Activated naive CD8-positive, alpha-beta T cell treated with anti-CD3 and anti-CD28 coated beads for 36 hours (primary cell): ENCODE data around the gene SMARCD2. TPM values are rescaled to one million over a fixed set of nuclear protein-coding genes. Genes with fewer than 3 reads are reported as not detected.
"Not testable (repeated sequence)": the region's sequence is repeated elsewhere in the genome, so short reads cannot be mapped to it uniquely, and the experiment has no call there.

Experiments
- DNase-seq: peaks from one replicate; pipeline ENCODE4 v3.0.0; 2021
- H3K27ac Mint-ChIP-seq: one replicate; pipeline ENCODE4 v1.8.0; 2022; ENCODE audit warnings: mild to moderate bottlenecking, moderate library complexity, mixed read lengths
- H3K27me3 Mint-ChIP-seq: one replicate; pipeline ENCODE4 v1.8.0; 2022; ENCODE audit warnings: mild to moderate bottlenecking, mixed read lengths
- H3K36me3 Mint-ChIP-seq: one replicate; pipeline ENCODE4 v1.8.0; 2021; ENCODE audit warnings: mild to moderate bottlenecking, mixed read lengths
- H3K4me1 Mint-ChIP-seq: one replicate; pipeline ENCODE4 v1.8.0; 2021; ENCODE audit warnings: mixed read lengths
- H3K4me3 Mint-ChIP-seq: one replicate; pipeline ENCODE4 v1.8.0; 2022; ENCODE audit warnings: mild to moderate bottlenecking, moderate library complexity, mixed read lengths
- H3K9me3 Mint-ChIP-seq: one replicate; pipeline ENCODE4 v1.8.0; 2022; ENCODE audit warnings: mixed read lengths
- total RNA-seq, 2 experiments: library from RNA; stranded (reverse); gene quantifications; one replicate each; pipeline ENCODE4 v1.2.3, GENCODE V29; 2021

The SMARCD2 gene
- 10 to 100 TPM; 91.6 to 93.5 TPM for total RNA-seq

- H3K36me3 Mint-ChIP-seq = peaks cover 11% of the 10 kb centered on the region
- peaks cover 28% of the 10 kb centered on the region for H3K4me1 Mint-ChIP-seq
- no peaks in the 10 kb centered on the region for H3K27me3 Mint-ChIP-seq
- peak; percentile 99 for DNase-seq
- peak within 1 kb of the TSS; percentile 90 for H3K4me3 Mint-ChIP-seq
- peak within 1 kb of the TSS; percentile 93 for H3K27ac Mint-ChIP-seq
- H3K9me3 Mint-ChIP-seq = peaks cover 2% of the 10 kb centered on the region
Observed at GRCh38 chr17:63842540-63843386, at the start of gene SMARCD2. Gene SMARCD2 (minus strand): TSS chr17:63842685. CDS start chr17:63842674, 11 bp downstream.

GRCh38 chr17:63889026-63889848 is 46.8 kb upstream of the SMARCD2 start:
- H3K36me3 Mint-ChIP-seq, DNase-seq, H3K4me1 Mint-ChIP-seq, H3K27ac Mint-ChIP-seq, H3K9me3 Mint-ChIP-seq, H3K4me3 Mint-ChIP-seq, H3K27me3 Mint-ChIP-seq: not testable (repeated sequence)

- not testable (repeated sequence) for H3K4me1 Mint-ChIP-seq, H3K27me3 Mint-ChIP-seq, H3K36me3 Mint-ChIP-seq
Observed at GRCh38 chr17:63885119-63885518, 42.6 kb upstream of the SMARCD2 start.

GRCh38 chr17:63882626-63883126 is 40.2 kb upstream of the SMARCD2 start:
- H3K9me3 Mint-ChIP-seq, H3K4me1 Mint-ChIP-seq, H3K36me3 Mint-ChIP-seq, DNase-seq, H3K27me3 Mint-ChIP-seq, H3K4me3 Mint-ChIP-seq: not testable (repeated sequence)
- peak overlapping the region; percentile 31 for H3K27ac Mint-ChIP-seq

More at GRCh38 chr17:63885119-63885518, 42.6 kb upstream of the SMARCD2 start:
- H3K27ac Mint-ChIP-seq, DNase-seq, H3K4me3 Mint-ChIP-seq, H3K9me3 Mint-ChIP-seq: not testable (repeated sequence)

DNA sequence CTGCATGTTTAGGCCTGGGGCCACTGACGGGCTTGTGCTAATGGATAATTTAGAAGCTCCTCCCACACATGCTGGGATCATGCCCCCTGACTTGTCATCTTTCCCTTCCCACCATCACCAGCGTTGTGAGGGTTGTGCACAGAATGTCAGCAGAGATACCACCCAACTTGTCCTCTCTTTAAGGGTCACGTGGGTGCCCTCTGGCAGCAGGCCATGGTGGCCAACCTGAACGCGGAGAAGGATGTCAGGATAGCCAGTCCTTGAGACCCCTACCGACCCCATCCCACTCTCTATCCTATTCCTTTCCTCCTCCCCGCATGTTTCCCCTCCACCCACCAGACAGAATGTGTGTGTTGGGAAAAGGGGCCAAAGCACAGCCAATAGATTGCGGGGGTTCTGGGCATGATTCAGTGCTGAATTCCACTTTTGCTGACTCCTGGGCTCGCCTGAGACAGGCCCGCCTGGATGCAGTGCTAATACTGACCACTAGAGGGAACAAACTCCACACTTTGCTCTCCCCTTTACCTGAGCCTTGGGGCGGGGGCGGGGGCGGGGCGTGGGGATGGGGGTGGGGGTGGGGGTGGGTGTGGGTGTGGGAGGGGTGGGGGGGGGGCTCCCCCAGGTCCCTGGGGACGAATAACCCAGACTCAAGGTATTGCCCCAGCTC is 39.6 kb upstream of the SMARCD2 start, which contains the start of gene GH2:
GH2 (minus strand) TSS at position 10 of the 667 bp plus-strand sequence. CDS start 143 bp downstream, outside the sequence.
- no peak within 1 kb of the TSS for H3K4me3 Mint-ChIP-seq
- H3K36me3 Mint-ChIP-seq = no peaks in the 10 kb centered on the region
- peak; percentile 53 for DNase-seq
- H3K9me3 Mint-ChIP-seq = no peaks in the 10 kb centered on the region
- H3K4me1 Mint-ChIP-seq = peaks cover 2% of the 10 kb centered on the region
- H3K27ac Mint-ChIP-seq = peak within 1 kb of the TSS; percentile 31
- H3K27me3 Mint-ChIP-seq = peaks cover 4% of the 10 kb centered on the region

- not testable (repeated sequence) for H3K4me3 Mint-ChIP-seq, DNase-seq, H3K9me3 Mint-ChIP-seq, H3K36me3 Mint-ChIP-seq, H3K27ac Mint-ChIP-seq, H3K4me1 Mint-ChIP-seq, H3K27me3 Mint-ChIP-seq
Observed at GRCh38 chr17:63881337-63881736, 38.9 kb upstream of the SMARCD2 start.

GRCh38 chr17:63880706-63881105 is 38.2 kb upstream of the SMARCD2 start:
- peaks cover 2% of the 10 kb centered on the region for H3K4me1 Mint-ChIP-seq
- DNase-seq = no peak
- H3K4me3 Mint-ChIP-seq = no peak overlapping the region
- no peaks in the 10 kb centered on the region for H3K9me3 Mint-ChIP-seq
- no peaks in the 10 kb centered on the region for H3K36me3 Mint-ChIP-seq
- H3K27ac Mint-ChIP-seq = no peak overlapping the region
- peaks cover 4% of the 10 kb centered on the region for H3K27me3 Mint-ChIP-seq

DNA sequence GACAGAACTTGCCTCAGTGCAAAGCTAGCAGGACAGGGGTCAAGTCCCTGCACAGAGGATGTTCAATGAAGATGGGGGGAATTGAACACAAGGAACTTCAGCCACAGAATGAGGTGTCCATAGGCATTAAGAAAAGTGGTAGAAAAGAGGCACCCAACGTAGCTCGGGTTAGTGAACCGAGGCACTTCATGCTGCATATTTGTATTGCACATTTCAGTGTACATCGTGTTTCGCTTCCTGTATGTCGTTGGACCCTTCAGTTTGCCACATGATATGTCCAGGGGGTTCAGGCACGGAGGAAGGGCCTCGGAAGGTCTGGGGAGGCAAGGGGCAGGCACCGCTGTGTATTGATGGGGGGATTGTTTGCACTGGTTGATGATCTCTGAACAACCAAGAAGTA is 35.9 kb upstream of the SMARCD2 start:
- H3K4me3 Mint-ChIP-seq, DNase-seq, H3K27ac Mint-ChIP-seq, H3K36me3 Mint-ChIP-seq, H3K9me3 Mint-ChIP-seq, H3K4me1 Mint-ChIP-seq, H3K27me3 Mint-ChIP-seq: not testable (repeated sequence)

DNA sequence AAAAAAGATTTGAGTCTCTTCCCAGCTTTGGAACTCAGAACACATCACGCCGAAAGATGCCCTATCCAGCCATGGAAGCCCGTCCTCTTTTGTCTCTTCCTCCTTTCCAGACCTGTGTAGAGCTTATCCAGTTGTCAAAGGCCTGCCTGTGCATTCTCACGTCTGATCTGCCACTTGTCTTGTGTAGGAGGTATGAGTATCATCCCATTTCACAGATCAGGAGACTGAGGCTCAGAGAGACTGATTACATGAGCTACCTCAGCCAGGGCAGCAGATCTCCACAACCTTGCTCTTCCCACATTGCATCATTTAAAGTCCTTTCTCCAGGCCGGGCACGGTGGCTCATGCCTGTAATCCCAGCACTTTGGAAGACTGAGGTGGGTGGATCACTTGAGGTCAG is 32.2 kb upstream of the SMARCD2 start:
- H3K27me3 Mint-ChIP-seq, H3K36me3 Mint-ChIP-seq, H3K4me1 Mint-ChIP-seq, H3K27ac Mint-ChIP-seq, DNase-seq, H3K4me3 Mint-ChIP-seq, H3K9me3 Mint-ChIP-seq: not testable (repeated sequence)

- not testable (repeated sequence) for H3K27me3 Mint-ChIP-seq, H3K27ac Mint-ChIP-seq, H3K36me3 Mint-ChIP-seq, DNase-seq, H3K4me1 Mint-ChIP-seq, H3K9me3 Mint-ChIP-seq, H3K4me3 Mint-ChIP-seq
Observed at GRCh38 chr17:63874061-63874626, 31.7 kb upstream of the SMARCD2 start.

GRCh38 chr17:63873577-63873976 is 31.1 kb upstream of the SMARCD2 start, which contains the start of gene CSH2:
Gene CSH2 (minus strand): TSS chr17:63873677. CDS start chr17:63873614, 63 bp downstream.
- H3K27me3 Mint-ChIP-seq, H3K4me3 Mint-ChIP-seq, H3K36me3 Mint-ChIP-seq: not testable (repeated sequence)

DNA sequence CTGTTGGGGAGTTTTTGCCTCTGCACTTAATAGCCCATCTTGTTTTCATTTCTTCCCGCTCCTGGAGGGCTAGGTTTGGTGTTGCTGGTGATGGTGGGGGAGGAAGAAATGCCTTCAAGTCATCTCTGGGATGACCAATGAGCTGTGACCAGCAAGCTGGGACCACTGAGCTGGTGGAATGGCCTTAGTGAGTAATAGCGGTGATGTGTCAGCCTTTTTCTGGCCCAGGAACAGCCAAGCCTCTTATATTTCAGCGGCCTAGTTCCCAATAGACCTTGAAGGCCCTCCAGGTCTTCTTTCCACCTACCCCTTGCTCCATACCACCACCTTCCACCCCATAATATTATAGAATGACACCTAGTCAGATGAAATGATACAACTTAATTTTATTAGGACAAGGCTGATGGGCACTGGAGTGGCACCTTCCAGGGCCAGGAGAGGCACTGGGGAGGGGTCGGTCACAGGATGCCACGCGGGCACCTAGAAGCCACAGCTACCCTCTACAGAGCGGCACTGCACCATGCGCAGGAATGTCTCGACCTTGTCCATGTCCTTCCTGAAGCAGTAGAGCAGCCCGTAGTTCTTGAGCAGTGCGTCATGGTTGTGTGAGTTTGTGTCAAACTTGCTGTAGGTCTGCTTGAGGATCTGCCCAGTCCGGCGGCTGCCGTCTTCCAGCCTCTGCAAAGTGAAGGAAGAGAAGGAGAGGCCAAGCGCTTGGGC is 29.3 kb upstream of the SMARCD2 start:
- not testable (repeated sequence) for H3K27me3 Mint-ChIP-seq, H3K4me3 Mint-ChIP-seq, H3K4me1 Mint-ChIP-seq, H3K27ac Mint-ChIP-seq, H3K9me3 Mint-ChIP-seq, DNase-seq, H3K36me3 Mint-ChIP-seq

More at GRCh38 chr17:63873577-63873976, 31.1 kb upstream of the SMARCD2 start, which contains the start of gene CSH2:
- not testable (repeated sequence) for DNase-seq, H3K27ac Mint-ChIP-seq, H3K9me3 Mint-ChIP-seq, H3K4me1 Mint-ChIP-seq

DNA sequence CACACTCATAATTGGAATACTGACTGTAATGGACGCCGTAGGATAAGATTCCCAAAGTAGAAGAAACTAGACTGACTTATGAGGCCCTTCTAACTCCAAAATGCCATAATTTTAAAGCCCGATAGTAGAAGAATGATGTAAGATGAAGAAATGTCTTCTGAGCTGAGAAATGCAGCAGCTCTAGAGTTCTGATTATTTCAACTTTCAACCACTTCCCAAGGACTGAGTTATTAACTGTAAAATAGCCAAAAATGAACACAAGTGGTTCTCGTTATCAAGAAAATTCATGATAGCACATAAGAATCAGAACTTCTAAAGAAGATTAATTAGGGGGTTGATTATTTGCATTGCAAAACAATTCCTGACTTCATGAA is 27.8 kb upstream of the SMARCD2 start:
- H3K27me3 Mint-ChIP-seq, H3K4me3 Mint-ChIP-seq, DNase-seq, H3K27ac Mint-ChIP-seq, H3K36me3 Mint-ChIP-seq, H3K9me3 Mint-ChIP-seq, H3K4me1 Mint-ChIP-seq: not testable (repeated sequence)
